ENCODE measurements around the gene OSTC.

The OSTC gene

DNA sequence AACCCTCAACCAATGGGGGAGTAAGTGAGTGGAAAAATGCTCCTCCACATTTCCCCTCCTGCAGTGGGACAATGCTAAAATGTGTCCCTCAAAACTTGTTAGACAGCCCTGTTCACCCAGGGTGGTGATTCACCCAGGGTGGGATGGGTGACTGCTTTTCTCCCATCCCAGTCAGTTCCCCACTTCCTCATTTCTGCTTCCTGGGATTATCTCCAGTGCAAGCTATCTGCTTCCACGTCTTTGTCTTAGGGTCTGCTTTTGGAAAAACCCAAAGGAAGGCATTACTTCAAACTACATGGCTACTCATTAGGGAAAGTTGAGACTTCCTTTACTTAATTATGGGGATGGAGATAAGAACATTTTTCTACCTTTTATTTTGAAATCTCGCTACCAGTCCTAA, 67.0 kb downstream of the OSTC start:
- no peak for DNase-seq

Measured in stimulated activated CD4-positive, alpha-beta T cell treated with anti-CD3 and anti-CD28 coated beads, Interleukin-4, amount 100 ng/mL, for 4 hours (primary cell).